ENCODE measurements around the gene KDM4B.
"Not testable (repeated sequence)": the region's sequence is repeated elsewhere in the genome, so short reads cannot be mapped to it uniquely, and the experiment has no call there.

KDM4B gene

GRCh38 chr19:5186293-5187050, 217.6 kb downstream of the KDM4B start:
- no peak for DNase-seq

GRCh38 chr19:5188548-5189317, 219.8 kb downstream of the KDM4B start:
- DNase-seq = no peak

DNA sequence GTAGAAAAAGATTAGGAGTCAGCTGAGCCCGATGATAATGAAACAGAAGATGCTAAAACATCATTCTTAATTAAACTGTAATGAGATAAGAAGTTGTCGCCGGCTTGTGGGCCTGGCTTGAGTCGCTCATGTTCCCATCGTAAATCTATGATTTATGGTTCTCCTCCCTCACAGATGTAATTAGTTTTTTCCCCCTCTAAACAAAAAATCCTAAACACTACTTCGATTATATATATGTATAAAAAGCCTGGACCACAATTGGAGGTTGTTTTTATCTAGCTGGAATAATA, 220.3 kb downstream of the KDM4B start:
- DNase-seq = no peak

DNA sequence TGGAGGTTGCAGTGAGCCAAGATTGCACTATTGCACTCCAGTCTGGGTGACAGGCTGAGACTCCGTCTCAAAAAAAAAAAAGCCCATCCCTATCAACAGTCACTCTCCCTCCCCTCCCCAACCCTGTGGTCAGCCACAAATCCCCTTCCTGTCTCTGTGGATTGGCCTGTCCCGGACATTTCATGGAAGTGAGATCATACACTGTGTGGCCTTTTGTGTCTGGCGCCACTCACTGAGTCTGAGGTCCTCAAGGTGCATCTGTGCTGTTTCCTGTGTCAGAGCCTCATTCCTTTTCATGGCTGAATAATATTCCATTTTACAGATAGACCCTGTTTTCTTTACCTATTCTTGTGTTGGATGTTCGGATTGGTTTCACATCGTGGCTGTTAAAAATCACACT, 222.2 kb downstream of the KDM4B start:
- no peak for DNase-seq

DNA sequence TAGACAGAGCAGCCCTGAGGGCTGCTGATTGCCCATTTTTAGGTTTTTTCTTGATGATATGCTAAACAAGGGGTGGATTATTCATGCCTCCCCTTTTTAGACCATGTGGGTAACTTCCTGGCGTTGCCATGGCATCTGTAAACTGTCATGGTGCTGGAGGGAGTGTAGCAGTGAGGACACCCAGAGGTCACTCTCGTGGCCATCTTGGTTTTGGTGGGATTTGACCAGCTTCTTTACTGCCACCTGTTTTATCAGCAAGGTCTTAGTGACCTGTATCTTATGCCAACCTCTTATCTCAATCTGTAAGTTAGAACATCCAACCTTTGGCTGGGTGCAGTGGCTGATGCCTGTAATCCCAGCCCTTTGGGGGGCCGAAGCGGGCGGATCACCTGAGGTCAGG, 223.7 kb downstream of the KDM4B start:
- DNase-seq = no peak

GRCh38 chr19:5193192-5193591, 224.3 kb downstream of the KDM4B start:
- no peak for DNase-seq

GRCh38 chr19:5194641-5195040, 225.7 kb downstream of the KDM4B start:
- no peak for DNase-seq

DNA sequence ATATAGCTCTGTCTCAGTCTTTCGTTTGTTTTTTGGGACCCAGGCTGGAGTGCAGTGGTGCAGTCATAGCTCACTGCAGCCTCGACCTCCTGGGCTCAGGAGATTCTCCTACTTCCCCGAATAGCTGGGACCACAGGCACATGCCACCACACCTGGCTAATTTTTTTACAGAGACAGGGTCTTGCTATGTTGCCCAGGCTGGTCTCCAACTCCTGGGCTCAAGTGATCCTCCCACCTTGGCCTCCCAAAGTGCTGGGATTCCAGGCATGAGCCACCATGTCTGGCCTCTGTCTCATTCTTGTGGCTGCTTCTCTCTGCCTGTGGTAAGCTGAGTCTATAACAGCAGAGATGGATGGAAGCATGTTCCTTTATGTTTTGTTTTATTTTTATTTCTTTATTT, 226.7 kb downstream of the KDM4B start:
- not testable (repeated sequence) for DNase-seq

DNA sequence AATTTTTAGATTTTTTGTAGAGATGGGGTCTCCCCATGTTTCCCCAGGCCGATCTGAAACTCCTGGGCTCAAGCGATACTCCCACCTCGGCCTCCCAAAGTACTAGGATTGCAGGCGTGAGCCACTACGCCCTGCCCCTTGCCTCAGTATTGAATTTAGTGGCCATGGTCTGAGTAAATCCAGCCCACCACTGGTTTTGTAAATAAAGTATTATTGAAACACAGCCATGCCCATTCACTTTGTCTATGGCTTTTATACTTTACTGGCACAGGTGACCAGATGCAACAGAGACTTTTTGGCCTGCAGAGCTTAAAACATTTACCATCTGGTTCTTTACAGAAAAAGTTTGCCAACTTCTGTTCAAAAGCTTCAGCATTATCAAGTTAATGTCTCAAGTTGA, 227.9 kb downstream of the KDM4B start:
- DNase-seq = no peak

- DNase-seq = no peak
Observed at GRCh38 chr19:5200844-5201243, 231.9 kb downstream of the KDM4B start.

GRCh38 chr19:5202553-5202952, 233.6 kb downstream of the KDM4B start:
- no peak for DNase-seq
